NCI-H2196 (cell line): ENCODE measurements around the gene DPY19L1.
A peak's percentile ranks its signal among the peaks of the same experiment; 100 is the strongest.
"Not testable (repeated sequence)": the region's sequence is repeated elsewhere in the genome, so short reads cannot be mapped to it uniquely, and the experiment has no call there.

Source experiments
- DNase-seq: peaks from one replicate; lab custom pipeline; 2025; ENCODE audit not compliant: unreplicated experiment; lab: John Stamatoyannopoulos, UW

The DPY19L1 gene

DNA sequence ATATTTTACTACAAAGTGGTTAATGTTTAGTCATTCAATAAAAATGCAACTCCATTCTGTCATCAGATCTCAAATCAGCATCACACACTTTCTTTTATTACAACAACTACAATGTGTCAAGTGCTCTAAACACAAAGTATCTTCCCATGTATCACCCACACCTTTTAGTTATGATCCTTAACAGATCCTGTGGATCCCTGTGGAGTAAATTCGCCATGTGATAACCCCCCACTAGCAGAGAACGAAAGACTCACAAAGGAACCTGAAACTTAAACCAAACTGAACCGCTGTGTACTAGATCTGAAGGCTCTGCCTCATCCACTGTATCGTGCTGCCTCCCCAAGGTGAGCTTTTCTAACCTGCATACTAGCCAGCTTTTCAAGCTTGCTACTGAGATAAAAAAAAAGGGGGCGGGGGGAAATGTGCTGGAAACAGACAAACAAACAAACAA, 1.7 kb downstream of the DPY19L1 start:
- peak; percentile 45 for DNase-seq

DNA sequence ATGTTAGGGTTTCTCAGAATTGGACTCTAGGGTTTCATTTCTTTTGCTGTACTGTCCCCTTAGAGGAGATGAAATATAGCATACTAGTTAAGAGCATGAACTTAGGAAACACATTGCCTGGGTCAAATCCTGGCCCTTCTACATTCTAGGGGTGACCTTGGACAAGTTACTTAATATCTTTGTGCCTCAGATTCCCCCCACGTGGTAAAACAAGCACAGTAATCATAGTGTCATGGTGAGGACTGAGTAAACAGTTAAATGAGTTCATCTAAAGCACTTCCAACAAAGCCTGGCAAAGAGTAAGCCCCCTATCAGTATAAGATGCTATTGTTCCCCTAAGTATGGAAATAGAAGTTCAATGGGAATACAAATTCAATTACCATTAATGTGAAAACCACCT, 5.1 kb downstream of the DPY19L1 start:
- no peak for DNase-seq

DNA sequence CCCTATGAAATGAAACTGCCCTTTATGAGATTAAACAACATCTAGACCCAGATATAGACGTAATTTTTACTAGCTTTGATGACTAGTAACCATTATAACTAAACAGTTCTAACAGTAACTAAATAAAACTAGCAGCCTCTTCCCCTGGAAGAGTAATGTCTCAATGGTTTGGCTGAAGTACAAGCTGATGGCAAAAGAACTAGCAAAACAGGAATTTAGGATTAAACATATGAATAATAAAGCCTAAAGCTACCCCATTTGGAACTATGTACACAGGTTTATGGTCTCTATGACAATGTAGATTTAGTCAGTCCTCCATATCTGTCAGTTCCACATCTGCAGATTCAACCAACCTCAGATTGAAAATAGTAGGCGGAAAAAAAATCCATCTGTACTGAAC, 6.4 kb downstream of the DPY19L1 start:
- no peak for DNase-seq

DNA sequence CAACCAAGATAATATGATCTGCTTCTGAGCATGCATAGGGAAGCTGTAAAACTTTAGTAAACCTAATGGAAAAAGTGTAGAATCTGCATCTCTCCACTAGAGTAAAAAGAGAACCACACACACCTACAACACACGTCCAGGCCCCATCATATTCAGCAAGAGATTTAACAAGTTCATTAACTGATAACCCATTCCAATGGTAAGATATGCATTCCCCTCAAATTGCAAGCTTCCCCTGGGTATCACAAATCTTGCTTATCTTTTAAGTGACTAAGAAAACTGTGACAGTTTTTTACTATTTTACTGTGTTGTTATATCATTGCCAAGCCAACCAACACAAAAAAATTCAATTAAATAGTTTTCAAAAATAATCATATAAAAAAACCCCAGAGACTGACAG, 8.0 kb downstream of the DPY19L1 start:
- DNase-seq, result no peak

DNA sequence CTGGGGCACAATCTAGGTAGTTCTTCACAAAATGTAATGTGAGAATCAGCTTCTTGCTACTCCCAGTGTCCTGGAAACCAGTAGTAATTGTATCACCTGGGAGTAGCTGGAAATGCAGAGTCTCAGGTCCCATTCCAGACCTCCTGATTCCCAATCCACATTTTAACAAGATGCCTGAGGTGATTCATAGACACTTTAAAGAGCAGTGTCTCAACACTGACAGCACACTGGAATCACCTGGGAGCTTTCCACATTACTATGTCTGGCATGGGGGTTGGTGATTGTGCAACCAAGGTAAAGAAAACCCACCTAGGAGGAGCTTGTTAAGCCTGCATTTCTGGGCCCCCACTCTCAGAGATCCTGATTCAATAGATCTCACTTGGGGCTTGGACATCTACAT, 11.1 kb downstream of the DPY19L1 start:
- no peak for DNase-seq

DNA sequence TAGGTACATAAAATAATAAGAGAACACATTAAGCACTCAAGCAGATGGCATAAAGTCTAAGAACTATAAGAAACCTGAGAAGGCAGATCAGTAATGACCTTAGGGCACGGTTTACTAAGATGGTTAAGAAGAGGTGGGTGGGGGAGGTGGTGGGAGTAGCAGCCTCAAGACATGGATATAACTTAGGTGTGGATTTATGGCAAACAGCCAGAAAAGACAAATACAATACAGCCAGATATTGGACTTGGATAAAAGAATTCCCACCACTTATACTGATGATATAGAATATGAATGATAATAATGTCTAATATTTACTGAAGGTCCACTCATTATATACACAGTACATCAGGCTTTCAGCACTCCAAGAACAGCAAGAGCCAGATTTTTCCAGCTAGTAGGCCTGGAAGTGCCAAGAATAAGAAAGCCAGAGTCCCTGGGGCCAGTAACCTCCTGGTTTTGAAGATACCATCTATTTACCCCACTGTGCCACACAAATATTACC, 11.9 kb downstream of the DPY19L1 start:
- peak; percentile 15 for DNase-seq

DNA sequence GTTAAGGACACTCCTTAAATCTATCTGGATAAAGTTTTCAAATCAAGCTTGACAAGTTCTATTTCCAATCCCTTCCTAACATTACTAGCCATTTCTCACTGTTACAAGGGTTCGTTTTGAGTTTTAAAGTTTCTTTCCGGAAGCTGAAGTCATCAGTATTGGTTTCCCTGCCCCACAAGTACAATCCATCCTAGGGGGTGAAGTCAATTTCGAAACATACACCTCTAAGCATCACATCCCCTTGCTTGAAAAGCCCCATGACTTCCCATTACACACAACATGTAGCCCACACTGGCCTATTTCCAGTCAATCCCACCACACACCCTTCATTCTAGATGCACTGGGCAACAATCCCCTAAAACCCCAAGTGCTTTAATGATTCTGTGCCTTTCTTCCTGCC, 13.0 kb downstream of the DPY19L1 start:
- no peak for DNase-seq

DNA sequence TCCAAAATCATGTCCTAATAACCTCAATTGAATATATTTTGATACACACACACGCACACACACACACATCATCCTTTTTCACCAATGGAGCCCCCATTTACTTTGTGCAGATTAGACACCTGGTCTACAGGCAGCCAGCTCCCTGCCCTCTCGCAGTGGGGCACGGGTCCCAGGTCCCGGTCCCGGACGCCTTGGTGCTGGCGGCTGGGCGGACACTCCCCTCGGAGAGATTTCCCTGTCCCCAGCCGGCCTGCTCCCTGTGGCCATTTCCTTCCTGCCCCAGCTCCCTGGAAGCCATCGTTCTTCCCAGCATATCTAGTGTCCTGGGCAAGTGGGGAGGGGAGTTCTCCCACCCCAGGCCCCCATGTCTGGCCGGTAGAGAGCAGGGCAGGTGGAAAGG, 14.6 kb downstream of the DPY19L1 start:
- DNase-seq, result no peak

DNA sequence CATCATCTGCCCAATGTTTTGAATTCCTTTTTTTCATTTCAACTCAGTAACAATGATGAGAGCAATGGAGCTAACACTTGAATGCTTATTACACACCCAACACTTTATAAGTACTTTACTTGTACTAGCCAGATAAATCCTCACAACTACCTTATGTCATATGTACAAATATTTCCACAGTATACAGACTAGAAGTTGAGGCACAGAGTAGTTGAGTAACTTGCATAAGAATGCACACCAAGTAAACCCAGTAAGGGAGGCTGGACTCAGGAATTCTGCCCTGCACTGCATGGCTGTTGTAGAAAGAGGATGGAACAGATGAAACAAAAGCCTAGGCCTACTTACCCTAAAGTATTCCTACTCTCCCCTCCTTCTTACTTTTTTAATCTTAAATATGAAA, 15.8 kb downstream of the DPY19L1 start:
- DNase-seq, result no peak

DNA sequence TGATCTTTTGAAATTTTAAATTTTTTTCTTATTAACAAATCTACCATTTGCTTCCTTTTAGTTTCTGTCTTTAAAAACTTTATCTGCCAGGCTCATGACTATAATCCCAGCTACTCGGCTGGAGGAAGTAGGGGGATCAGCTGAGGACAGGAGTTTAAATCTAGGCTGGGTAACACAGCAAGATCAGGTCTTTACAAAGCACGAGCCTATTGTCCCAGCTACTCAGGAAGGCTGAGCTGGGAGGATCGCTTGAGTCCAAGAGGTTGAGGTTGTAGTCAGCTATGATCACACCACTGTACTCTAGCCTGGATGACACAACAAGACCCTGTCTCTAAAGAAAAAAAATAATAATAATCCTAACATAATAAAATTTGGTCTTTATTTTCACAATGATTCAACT, 17.5 kb downstream of the DPY19L1 start:
- no peak for DNase-seq

DNA sequence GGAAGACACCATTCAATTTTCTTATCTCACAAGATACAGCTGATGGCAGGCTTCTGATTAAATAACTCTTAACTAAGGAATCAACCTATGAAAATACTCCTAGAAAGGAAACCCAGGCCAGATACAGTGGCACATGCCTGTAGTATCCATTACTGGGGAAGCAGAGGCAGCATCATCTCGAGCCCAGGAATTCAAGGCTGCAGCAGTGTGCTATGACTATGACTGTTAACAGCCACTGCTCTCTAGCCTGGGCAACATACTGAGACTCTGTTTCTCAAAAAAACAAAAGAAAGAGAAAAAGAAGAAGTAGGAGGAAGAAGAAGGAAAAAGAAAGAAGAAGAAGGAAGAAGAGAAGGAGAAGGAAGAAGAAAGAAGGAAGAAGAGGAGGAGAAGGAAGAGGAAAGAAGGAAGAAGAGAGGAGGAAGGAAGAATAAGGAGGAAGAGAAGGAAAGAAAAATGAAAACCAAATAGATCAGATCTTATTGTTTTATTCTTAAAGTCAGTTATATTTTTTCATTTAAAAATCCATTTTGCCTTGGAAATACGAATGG, 18.0 kb downstream of the DPY19L1 start:
- no peak for DNase-seq

DNA sequence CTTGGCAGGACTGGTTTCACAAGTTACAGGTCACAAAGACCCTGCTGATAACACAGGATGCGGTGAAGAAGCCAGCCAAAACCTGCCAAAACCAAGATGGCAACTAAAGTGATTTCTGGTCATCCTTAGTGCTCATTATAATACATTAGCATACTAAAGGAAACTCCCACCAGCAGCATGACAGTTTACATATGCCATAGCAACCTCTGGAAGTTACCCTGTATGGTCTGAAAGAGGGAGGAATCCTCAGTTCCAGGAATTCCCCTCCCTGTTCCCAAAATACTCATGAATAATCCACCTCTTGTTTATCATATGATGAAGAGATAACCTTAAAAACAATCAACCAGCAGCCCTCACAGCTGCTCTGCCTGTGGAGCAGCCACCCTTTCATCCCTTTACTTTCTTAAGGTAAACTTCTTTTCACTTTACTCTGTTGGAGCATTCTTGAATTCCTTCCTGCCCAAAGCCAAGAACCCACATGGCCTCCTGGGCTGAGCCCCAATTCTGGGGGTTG, 21.9 kb downstream of the DPY19L1 start:
- no peak for DNase-seq

DNA sequence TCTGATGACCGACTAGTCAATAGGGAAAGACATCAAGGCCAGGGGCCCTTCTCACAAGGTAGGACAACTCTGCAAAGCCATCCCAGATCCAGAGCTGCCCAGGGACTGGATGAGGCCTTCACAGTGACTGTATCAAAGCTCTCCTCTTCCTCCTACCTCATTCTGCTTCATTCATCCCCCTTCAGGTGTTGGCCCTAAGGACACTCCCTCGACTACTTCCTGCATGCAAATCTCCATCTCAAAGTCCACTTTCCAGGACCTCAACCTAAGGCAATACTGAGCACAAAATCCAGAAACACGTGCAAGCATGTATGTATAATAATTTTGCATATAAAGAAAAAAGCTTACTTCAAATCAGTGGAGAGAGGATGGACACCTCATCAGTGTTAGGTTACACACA, 25.1 kb downstream of the DPY19L1 start:
- no peak for DNase-seq

DNA sequence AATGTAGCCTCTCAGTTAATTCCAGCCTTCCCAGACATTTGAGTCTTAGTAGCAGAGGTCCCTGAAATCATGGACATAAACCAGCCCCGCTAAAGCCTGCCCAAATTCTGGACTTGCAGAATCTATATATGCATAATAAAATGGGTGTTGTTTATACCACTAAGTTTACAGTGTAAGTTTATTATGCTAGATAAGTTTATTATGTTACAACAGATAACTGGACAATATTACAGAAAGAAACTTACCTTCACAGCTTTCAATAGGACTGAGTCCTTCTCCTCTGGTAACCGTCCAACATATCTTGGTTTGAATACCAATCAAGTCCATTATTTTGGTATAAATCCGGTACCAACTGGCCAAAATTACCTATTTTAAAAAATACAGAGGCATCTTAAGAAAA, 26.2 kb downstream of the DPY19L1 start:
- DNase-seq, result no peak

DNA sequence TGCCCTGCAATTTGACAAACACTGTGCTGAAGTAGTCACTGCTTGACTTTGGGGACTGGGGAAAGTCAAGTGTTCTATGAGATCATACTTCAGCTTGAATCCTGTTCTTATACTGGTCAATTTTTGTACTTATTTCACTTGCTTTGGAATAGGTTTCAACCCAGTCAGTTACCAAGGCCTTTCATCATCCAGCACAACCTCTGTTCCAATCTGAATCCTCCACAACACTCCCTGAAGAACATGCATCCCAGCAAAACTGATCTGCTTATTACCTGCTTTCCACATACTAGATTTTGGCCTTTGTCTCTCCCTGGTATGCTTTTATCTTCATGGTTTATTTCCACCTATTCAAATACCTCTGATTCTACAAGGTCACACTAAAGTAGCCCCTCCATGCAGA, 29.5 kb downstream of the DPY19L1 start:
- no peak for DNase-seq

DNA sequence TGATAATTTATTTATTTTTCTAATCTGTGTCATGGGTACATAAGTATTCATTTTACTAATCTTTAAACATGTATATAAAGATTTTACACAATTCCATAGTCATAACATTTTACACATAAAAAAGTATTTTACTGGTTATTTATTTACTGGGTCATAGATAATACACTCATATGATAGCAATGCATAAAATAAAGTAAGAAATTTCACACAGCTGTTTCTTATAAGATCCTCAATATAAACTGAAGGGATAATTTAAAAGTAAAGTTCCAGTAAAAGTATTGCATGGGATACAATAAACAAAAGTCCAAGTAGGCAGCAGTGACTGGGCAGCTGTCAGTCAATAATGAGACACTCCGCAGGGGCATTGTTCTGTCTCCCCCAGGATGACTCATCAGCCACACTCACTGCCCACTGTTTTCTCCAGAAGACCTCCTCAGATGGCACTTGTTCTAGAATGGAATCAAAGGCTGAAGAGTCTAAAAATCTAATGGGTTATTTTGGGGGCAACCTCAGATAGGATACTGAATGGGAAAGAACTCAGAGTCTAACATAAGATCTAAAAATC, 32.7 kb downstream of the DPY19L1 start:
- no peak for DNase-seq

DNA sequence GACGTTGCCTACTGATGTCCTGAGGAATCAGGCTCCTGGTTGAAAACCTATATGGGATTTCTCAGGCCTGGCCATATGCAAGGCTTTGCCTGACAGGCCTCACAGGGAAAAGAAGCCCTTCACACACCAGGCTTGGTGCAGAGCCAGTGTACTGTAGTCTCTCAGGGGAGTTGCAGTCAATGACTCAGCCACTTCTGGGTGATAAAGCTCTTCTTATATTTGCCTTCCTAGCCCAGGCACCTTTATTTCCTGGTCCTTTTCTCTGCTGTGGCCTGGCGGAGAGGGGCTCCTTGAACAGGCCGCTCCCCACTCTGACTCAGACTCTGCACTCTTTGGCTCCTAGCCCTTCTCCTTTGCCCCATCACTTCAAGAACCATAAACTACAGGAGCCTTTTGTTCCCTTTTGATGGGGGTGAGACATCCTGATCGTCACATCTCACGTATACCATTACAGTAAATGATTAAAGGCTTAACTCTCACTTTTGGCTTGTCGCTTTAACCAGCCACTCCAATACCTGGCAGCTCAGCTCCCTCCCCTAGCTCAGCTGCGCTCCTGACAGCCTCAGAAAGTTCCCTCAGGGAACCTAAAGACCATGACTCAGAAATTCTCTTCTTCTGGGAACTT, 33.5 kb downstream of the DPY19L1 start:
- peak; percentile 87 for DNase-seq

DNA sequence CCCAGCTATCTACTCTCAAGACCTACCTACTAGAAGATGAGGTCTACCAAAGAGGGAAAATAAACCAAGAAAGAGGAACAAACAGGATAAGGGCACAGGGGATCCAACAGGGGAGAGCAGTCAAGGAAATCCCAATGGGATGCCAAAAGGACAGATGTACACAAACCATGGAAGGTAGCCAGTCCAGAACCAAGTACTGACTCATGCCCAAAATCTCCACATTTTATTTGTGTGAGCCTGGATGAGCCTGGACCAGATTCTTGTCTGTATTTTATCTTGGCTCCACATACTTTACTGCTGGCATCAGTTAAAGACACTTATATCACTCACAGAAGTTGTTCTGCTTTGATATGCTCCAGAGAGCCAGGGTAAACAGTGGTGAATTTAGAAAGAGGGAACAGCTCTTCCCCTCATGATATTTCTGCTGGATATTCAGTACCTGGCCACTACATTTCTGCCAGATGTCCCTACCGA, 34.1 kb downstream of the DPY19L1 start:
- DNase-seq, result not testable (repeated sequence)

DNA sequence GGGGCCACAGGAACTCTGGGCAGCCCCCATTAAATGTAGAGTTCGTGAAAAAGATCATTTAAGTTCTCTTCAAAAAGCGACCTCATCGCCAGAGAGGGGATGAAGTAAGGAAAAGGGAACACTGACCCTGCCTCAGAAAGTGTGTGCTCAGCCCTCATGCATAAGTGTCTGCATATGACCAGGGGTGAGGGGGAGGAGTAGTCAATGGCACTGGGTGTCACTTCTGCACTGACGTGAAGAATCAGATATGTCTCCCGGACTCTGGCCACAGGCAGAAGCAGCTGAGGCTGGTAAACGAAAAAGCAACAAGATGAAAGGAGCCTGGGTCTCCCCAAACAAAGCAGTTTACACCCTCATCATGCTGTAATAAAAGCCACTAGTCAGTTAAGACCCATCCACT, 39.0 kb downstream of the DPY19L1 start:
- DNase-seq, result not testable (repeated sequence)

DNA sequence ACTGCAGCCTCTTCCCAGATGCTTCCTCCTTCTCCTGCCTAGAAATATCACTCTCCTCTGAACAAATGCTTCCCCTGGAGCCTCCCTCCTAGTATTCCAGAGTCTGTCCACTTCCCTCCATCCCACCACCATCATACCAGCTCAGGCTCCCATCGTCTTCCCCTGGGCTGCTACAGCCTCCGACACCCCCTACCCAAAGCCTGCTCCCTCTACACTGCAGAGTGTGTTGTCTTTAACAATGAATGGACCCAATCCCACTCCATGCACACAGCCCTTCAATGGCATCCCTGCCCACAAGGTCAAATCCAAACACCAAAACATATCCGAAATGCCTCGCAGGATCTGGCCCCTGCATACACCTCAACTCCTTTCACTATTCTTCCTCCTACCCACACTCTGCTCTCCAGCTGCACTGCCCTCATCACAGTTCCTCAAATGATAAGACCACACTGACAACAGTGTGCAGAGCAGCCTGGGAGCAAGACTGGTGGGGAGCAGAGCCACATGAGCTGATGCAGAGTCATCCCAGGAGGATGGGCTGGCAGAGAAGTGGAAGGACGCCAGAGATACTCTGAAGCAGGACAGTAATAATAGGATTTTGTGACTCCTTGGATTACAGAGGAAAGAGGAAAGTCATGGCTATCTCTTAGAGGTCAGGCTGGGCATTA, 40.7 kb downstream of the DPY19L1 start:
- not testable (repeated sequence) for DNase-seq

DNA sequence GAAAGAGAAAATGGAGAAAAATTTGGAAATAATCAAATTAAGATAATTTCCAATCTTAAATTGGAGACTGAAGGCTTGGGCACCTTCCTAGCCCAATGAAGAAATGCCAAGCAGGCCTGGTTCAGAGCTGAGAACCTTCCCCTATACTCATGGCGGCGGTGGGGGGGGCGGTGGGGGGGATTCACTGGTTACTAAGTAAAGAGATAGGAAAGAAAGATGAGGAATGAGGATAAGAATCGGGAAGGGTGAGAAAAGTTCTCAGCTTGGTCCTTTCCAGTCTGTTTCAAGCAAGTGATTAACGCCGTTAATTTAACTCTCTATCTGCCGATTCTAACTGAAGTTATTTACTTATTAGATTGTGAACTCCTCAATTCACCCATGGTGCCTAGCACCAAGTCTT, 41.5 kb downstream of the DPY19L1 start:
- DNase-seq, result no peak
